Measurements from ENCODE around the gene APOBEC3A.

- TF ChIP-seq CTCF (IDR thresholded peaks at IDR 0.05) (no peak), POLR2A (IDR thresholded peaks at IDR 0.05) (no peak)
These were observed 31.8 kb upstream of the APOBEC3A start for GRCh38 chr22:38925571-38926041.
